Stimulated activated CD4-positive, alpha-beta T cell treated with anti-CD3 and anti-CD28 coated beads, Interleukin-4, amount 100 ng/mL, for 4 hours (primary cell): Measurements from ENCODE around the gene ALDH1L1.

Source experiments
- DNase-seq, 2 experiments: peaks; one replicate each; pipeline ENCODE4 v3.0.0-alpha.2; 2020

The ALDH1L1 gene

DNA sequence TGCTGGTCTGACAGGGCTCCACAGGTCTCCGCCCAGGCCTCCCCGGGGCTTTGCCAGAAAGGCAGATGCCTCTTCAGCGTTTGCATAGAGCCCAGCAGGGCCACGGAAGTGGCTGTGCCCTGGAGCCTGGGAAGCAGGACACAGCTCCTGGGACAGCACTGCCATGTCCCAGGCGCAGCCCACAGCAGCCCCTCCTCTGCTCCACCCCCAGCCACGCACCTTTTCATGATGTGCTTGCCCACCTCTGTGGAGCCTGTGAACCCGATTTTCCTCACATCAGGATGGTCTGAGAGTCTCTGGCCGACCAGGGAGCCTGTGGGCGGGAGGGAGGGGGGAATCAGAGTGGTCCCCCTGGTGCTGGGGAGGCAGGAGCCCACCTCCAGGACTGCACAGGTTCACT, 62.6 kb downstream of the ALDH1L1 start:
- no peak for DNase-seq

DNA sequence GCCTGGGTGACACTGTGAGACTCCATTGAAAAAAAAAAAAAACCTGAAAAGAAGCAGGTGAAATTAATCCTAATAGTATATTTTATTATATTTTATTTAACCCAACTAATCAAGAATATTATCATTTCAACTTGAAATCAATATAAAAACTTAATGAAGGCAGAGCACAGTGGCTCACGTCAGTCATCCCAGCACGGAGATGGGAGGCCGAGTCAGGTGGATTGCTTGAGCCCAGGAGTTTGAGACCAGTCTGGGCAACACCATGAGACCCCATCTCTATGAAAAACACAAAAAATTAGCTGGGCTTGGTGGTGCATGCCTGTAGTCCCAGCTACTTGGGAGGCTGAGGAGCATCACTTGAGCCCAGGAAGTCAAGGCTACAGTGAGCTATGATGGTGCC, 63.2 kb downstream of the ALDH1L1 start:
- no peak for DNase-seq

DNA sequence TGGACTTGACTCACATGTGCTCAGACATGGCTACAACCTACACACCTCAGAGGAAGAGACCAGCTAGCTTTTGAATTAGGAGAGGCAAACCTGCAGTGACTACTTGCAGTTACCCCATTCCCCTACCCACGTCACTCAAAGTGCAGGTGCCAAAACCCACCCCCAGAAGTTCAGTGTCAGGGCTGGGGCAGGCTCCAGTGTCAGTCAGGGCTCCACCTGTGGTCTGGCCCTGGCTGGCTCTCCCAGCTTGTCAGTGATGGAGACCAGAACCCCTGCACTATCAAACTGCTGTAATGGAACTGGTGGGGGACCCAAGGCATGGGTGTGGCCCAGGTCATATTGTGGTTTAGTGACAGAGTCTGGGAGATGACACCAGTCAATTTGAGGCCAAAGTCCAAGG, 63.9 kb downstream of the ALDH1L1 start:
- DNase-seq: no peak

DNA sequence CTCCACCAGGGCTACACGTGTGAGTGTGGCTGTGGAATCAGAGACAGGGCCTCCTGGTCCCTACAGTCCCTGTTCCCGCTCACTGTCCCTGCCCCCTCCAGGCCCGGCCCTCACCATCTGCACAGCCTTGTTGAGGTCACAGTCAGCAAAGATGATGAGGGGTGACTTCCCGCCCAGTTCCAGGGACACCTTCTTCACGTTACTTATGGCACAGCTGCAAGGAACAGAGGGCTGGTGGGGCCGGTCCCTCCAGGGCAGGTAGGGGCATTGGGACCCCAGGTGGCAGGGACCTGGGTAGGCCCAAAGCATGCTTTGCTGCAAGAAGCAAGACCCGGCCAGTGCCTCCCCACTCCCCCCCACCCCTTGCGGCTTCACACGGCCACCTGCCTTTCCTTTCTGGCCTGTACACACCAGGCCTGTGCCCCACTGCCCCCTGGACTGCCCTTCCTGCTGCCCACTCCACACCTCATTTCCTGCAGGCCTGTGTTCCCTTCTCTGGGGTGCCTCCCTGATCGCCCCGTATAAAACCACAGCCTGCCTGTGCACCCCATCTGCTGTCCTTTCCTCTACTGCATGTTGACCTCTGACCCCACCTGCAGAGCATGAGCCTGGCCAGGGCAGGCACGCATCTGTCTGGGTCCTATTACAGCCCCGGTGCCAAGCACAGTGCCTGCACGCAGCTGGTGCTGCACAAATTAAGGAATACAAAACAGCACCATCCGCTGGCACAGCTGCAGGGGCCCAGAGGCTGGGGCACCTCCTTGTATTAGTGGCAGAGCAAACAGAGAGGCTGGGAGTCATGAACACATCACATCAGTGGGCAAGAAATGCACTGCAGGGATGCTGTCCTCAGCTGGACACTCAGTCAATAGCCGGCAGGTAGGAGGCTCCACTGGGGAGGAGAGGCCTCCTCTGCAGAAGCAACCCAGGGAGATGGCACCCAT, 65.7 kb downstream of the ALDH1L1 start:
- no peak for DNase-seq

DNA sequence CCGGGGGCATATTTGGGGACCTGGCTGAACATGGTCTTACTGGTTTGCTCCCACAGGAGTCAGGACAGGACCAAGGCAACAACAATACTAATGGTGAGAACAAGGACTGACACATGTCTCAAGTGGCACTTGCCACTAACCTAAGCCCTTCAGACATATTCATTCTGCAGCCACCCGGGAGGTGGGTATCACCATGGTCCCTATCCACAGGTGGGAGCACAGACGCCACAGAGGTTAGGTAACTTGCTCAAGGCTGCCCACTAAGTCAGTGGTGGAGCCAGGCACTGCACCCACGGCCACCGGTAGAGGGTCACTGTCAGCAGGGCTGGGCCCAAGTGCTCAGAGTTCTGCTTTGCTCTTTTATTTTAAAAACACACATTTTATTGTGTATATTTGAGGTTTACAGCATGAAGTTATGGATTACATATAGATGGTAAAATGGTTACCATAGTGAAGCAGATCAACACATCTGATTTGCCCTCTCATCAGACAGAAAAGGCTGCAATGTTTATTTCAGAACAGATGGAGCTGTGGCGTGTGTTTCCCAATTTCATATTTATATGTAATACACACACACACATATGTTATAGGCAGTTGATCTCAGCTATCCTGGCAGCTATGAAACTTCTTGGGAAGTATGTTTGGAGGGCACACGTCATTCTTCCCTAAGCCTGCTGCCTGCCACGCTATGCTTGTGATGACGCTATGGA, 66.5 kb downstream of the ALDH1L1 start:
- DNase-seq: no peak

DNA sequence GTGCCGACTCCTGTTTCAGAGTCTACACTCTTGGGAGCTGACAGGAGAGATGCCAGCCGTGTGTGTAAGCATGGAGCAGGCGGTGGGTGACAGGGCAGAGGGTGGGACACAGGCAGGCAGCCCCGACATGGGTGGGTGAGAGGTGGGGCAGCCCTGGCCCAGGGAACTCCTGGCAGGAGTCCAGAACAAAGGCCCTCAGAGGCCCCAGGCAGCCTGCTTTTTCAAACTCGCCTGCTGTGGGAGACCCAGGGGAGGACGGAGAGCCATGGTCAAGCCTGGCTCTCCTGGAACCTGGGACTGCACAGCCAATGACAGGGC, 67.2 kb downstream of the ALDH1L1 start:
- DNase-seq: no peak

DNA sequence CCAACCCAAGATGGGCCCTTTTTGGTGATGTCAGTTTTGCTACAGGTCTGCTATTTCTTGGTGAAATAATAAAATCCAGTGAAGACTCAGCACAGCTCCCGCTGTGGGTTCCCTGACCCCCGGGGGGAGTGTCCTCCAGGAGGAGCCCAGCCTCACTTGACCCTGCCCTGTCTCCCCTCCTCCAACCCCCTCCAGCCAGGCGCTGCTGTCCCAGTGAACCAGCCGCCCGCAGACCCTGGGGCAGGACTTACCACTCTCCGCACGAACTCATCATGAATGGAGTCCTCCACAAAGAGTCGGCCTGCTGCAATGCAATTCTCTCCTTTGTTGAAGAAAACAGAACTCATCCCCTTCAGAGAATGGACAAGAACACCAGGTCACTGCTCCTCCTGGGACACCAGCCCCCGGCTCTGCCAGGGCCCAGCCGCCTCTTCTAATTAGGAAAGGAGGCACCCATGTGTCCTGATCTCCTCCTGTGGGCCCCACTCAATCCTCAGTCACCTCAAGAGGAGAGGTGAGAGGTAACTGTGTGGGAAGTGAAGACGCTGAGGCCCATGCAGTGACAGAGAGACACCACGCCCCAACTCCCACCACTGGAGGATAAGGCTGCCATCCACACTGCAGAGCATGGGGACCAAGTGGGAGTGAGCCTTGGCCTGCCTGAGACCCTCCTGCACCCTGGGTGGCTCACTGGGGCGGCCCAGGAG, 67.7 kb downstream of the ALDH1L1 start:
- DNase-seq: no peak

DNA sequence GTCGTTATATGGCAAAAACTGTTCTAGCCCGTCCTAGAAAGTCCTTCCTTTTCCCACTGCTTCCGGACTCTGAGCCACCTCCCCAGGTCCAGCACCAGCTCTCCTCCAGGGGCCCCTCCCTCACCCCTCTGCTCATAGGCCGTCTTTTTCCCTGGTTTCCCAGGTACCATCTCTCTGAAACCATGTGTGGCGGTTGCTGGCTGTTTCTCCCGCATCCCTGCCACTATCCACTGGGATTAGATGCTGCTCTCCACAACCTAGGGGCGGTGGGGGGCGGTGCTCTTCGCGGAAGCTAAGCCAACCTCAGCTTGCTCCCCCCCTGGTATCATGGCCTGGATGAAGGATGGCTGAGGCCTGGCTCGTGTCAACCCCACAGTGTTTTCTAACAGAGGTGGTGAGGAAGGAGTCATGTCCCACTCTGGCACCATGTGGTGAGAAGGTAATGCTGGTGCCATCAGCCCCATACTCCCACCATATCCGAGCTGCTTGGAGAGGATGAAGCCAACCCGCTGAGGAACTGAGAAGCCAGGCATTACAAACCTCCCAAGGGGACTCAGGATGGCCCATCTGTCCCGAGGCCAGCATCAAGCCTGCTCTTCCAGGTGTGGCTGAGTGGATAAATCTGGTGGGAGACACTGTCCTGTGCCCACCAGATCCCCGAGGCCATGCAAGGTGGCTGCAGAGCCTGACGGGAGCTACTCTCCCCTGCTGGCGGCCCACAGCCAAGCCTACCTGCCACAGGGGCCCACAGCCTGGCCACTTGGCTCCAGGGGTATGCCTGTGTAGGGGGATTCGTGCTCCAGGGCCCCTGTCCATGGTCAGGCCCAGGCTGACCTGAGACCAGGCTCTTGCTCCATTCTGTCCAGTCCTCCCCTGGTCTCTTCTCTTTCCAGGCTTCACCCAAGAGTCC, 68.6 kb downstream of the ALDH1L1 start:
- DNase-seq: no peak

DNA sequence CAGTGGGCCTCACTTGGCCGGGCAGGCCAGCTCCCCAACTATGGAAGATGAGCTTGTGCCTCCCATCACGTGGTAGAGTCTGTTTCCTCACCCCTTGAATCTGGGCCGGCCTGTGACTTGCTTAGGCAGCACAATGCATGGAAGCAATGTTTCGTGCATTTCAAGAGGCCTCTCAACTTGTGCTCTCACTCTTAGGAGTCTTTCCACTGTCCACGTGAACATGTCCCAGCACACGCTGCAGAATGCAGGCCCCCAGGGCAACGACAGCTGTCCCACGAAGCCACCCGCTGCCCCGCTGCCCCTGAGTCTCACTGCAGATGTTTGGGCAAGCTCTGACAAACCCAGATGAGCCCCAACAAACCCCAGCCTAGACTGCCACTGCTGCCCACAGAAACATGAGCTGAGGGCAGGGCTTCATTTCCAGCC, 69.2 kb downstream of the ALDH1L1 start:
- DNase-seq: no peak

DNA sequence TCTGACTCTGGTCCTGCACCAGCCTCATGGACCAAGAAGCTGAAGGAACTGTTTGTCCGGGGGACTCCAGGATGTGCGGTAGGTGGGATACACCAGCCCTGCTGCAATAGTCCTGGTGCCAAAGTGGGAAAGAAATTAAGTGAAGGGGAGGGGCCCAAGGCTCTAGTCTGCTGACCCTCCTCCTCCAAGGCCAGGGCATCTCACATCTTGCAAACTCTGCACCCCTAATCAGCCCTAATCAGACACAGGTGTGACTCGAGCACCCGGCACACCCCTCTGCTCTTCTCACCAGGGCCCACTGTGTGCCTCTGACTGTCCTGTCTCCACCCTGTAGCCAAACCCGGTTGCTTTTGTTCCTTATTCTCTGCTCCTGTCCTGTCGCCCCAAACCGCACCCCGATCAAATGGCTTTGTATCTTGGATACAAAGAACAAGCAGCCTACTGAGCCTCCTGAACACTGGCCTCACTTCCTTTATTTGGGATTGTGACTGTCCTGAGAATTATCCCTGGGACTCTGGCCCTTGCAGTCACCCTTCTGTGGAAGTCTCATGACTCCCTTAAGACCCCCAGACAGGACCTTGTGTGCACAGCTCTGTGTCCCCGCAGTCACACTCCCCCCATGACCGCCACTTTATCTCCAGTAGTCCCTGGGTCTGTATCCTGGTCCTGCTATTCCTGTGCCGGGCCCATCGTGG, 69.8 kb downstream of the ALDH1L1 start:
- no peak for DNase-seq

DNA sequence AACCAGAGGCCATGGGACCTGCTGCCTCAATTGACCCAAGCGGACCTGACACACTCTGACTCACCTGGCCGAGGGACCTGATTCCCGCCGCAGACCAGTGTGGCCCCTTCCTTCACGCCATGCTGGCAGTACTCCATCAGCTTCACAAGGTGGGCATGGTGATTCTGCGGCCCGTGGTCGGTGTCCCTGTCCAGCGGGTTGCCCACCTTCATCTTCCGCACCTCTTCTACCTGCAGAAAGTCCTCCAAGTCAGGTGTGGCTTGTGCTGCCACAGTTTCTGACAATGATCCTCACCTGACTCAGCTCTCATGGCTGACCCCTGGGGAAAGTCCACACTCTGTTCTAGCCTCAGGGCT, 70.5 kb downstream of the ALDH1L1 start:
- no peak for DNase-seq

DNA sequence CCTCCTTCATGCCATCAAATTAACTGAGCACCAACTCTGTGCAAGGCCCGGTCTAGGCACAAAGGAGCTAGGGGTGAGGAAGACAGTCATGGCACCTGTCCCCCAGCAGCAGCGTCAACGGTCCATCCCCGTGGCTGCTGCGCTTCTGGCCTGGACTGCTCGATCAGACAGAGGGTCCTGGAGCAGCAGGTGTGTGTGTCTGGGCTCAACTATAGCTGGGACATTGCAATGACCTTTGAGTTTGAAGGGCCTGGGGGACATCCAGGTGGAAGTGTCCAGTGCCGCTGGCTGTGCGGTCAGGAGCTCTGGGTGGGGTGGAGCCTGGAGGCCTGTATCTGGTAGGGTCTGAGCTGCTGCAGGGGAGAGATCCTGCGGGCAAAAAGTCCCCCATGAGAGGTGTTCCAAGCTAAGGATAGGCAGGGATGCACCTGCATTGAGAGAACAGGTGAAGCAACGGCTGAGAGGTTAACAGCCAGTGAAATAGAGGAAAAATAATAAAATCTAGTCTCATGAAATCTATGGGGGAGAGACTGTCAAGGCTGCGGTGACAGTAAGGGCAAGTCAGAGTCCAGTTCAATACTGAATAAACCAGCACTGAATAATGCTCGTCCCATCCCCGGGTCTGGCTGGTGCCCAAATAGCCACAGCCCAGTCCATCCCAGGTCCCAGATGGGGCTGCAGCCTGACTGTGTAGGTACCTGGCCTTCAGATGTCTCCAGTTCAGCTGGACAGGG, 71.1 kb downstream of the ALDH1L1 start:
- no peak for DNase-seq

DNA sequence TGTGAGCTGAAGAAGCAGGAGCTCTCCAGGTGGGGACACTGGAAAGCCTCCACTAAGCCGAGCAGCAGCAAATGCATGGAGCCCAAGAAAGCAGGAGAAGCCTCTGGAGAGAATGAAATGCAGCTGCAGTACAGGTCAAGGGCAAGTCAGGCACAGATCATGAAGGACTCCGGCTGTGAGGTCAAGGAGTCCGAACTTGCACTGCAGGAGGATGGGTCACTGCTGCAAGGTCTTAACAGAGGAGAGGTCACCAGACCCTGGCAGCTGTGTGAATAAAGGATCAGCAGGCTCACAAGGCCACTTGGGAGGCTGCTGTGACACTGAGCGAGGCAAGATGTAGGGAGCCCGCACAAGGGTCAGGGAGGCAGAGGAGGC, 71.7 kb downstream of the ALDH1L1 start:
- DNase-seq: no peak

DNA sequence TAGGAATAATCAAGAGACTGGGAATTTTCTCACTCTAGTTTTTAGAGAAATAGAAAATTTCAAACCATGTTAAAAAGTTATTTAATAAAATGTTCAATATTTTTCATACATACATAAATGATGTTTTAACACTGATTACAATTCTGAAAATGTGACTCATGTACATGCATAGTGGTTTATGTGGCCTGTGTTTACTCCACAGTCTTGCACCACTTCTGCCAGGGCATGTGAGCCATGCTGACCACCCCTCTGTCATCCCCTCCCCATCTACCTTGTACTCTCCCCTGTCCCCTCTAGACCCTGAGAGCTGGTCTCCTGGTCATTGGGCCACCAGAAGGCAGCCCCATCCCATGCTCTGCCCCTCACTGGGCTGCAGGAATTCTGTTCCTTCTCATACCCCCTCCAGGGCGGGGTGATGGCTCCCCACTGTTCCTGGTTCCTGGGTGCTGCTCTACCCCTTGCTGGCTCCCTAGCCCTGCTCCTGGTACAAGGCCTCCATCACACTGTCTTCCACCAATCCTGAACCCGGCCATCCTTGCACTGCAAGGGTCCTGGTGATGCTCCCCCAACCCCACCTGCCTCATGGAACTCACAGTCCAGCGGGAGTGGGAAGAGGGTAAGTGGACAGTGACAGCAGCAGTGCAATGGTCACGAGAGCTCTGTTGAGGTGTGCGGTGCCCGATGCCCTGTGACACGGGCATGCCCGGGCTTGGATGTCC, 72.3 kb downstream of the ALDH1L1 start:
- DNase-seq: no peak

DNA sequence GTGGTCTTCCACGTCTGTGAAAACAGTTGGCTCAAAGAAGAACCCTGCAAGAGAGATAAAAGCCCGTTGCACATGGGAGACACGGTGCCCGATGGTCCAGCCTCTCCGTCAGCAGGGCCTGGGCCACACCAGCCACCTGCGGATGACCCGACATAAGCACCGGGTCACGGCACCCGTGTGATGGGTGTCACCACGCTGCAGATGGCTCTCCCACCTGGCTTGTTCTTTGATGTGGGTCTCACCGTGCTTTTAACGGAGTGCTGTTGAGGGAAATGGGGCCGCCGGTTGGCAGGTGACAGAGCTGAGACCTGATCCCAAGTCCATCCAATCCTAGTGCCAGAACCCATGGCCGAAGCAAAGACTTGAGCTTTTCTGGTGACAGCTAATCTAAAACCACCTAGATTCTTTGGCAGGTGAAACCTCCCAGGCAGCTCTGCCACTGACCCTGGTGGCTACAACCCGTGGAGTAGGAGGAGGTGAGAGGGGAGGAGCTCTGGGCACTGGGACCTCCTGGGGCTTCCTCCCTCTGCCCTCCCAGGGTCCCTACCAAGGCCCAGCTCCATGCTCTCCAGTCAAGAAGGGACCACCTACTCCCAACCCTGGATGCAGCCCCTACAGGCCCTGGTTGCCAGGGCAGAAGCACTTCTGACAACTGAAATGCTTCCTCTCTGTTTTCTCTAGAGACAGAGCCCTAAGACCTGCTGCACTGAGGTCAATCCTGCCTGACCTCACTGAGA, 73.0 kb downstream of the ALDH1L1 start:
- no peak for DNase-seq

DNA sequence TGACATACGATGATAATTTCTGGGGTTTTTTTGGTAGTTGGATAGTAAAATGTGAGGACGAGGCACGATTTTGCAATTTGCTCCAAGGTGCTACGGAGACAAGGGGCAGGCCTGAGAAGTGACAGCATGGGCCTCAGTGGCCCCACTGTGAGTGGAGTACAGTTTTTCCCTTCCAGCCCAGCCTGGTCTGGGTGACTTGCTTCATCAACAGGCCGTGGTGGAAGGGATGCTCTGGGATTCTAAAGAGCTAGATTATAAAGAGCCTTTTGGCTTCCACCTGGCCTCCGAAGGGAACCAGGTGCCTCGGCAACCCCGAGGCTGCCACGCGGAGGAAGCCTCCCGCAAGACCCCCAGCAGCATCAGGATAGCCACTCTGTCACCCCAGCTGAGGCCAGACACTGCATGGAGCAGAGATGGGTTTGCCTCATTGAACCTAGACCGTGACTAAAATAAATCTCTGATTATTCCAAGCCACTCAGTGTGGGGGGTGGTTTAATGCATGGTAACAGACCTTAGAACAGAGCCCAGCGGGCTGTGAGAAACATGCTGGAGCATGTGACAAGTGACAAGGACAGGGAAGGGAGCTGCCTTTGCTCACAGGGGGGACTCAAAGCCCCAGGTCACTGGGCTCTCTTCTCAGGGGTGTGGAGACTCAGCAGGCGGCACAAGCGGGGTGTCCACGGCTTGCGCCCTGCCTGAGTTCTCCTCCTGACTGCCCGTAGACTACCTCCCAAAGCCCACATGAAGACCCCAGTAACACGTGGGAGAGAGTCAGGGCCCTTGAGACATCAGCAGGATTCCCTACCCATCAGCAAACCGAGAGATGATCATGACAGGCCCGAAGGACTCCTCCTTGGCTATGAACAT, 73.8 kb downstream of the ALDH1L1 start:
- no peak for DNase-seq

DNA sequence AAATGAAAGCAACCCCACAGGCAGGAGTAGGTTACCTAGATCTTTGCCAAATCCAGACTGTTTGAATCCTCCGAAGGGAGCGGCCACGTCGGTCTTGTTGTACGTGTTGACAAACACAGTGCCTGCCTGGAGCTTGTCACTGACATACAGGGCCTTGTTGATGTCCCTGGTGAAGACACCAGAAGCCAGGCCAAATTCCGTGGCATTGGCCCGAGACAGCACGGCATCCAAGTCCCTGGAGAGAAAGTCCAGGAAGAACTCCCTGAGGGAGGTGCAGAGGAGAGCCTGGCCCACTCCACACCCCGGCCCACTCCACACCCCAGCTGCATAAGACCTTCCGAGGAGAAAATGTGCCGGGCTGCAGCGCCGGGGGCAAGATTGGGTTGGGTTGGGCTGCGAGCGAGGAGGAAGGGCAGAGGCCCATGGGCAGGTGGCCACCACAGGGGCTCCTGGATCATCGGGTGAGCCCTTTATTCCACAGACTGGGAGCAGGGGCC, 74.6 kb downstream of the ALDH1L1 start:
- no peak for DNase-seq

DNA sequence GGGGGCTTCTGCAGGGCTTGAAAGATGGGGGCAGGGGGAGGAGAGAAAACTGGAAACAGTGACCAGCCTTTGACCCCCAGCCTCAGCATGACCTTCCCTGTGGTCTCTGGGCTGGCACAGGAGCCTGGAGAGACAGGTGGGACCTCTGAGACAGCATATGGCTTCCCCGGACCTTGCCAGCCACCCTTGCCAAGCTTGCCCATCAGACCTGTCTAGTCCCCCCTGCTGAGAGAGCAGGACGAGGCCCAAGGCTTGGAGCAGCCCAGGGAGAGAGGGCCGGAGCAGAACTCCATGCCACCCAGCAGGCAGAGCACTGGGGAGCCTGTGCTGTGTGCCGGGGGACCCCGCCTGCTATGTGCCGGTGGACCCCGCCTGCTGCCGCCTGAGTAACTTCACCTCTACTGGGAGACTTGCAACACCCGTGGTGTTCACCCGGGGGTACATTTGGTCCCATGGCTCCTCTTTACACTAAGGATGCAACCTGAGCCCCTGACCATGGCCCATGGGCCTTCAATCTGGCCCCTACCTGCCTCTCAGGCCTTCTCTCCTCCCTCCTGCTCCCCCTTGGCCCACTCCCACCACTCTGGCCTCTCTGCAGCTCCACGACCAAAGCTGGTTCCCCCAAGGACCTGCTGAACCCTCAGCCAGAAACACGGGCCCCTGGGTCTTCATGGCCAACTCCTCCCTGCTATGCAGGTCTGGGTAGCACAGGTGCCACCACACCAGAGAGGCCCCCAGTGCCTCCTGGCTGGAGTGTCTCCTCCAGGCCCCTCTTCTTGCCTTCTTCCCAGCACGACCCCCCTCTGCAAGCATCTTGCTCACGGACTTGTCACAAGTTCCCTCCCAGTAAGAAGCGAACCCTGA, 75.4 kb downstream of the ALDH1L1 start:
- DNase-seq: no peak
